Stimulated activated naive CD8-positive, alpha-beta T cell treated with anti-CD3 and anti-CD28 coated beads, Interleukin-15, amount 100 ng/mL, for 72 hours (primary cell): ENCODE data around the gene CACYBP.

Experiments
- ATAC-seq: fragments of 150-1000 bp; cut with Tn5 transposase; 2 replicates; pipeline ENCODE4 v1.10.0; 2021; ENCODE audit warnings: mild to moderate bottlenecking, moderate library complexity
- DNase-seq, 2 donors: peaks; one replicate each; pipeline ENCODE4 v3.0.0; 2021 to 2022
- H3K27ac Mint-ChIP-seq, 2 donors: one replicate each; pipeline ENCODE4 v1.8.0; 2022; ENCODE audit warnings: mild to moderate bottlenecking in 2 of 2, mixed read lengths in 2 of 2, moderate library complexity in 2 of 2
- H3K27me3 Mint-ChIP-seq: one replicate; pipeline ENCODE4 v1.8.0; 2022; ENCODE audit warnings: mixed read lengths
- H3K4me1 Mint-ChIP-seq: one replicate; pipeline ENCODE4 v1.8.0; 2022; ENCODE audit warnings: mild to moderate bottlenecking, mixed read lengths
- H3K4me3 Mint-ChIP-seq, 2 donors: one replicate each; pipeline ENCODE4 v1.8.0; 2022; ENCODE audit warnings: mild to moderate bottlenecking in 2 of 2, mixed read lengths in 2 of 2, moderate library complexity in 1 of 2
- H3K9me3 Mint-ChIP-seq, 2 donors: one replicate each; pipeline ENCODE4 v1.8.0; 2022; ENCODE audit warnings: mixed read lengths in 2 of 2

CACYBP gene

GRCh38 chr1:174995121-174995520 lies 4.6 kb upstream of the CACYBP start:
- ATAC-seq (no peak), DNase-seq (no peak)
- no peaks in the 10 kb centered on the region for H3K27me3 Mint-ChIP-seq

GRCh38 chr1:174995916-174996315 lies 3.8 kb upstream of the CACYBP start:
- Mint-ChIP-seq H3K27ac (no peak overlapping the region), H3K4me1 (peaks cover 14% of the 10 kb centered on the region), H3K4me3 (no peak overlapping the region), H3K27me3 (no peaks in the 10 kb centered on the region), H3K9me3 (no peaks in the 10 kb centered on the region)
- no peak for DNase-seq
- no peak for ATAC-seq

More at GRCh38 chr1:174995121-174995520, 4.6 kb upstream of the CACYBP start:
- no peak overlapping the region for H3K4me3 Mint-ChIP-seq
- H3K9me3 Mint-ChIP-seq, result no peaks in the 10 kb centered on the region
- no peak overlapping the region for H3K27ac Mint-ChIP-seq
- H3K4me1 Mint-ChIP-seq, result peaks cover 14% of the 10 kb centered on the region

- no peak for ATAC-seq
- Mint-ChIP-seq H3K27me3 (no peaks in the 10 kb centered on the region), H3K9me3 (no peaks in the 10 kb centered on the region), H3K27ac (peak overlapping the region in 1 of 2 donors; percentile 78), H3K4me1 (peaks cover 16% of the 10 kb centered on the region), H3K4me3 (no peak overlapping the region)
- no peak for DNase-seq
These were observed 3.3 kb upstream of the CACYBP start for GRCh38 chr1:174996476-174996875.

GRCh38 chr1:174997041-174997440 lies 2.7 kb upstream of the CACYBP start:
- H3K4me3 Mint-ChIP-seq, result no peak overlapping the region
- peak overlapping the region; percentile 3 to 13 for H3K27ac Mint-ChIP-seq
- no peak for ATAC-seq
- DNase-seq, result no peak
- no peaks in the 10 kb centered on the region for H3K27me3 Mint-ChIP-seq
- H3K9me3 Mint-ChIP-seq, result no peaks in the 10 kb centered on the region
- peaks cover 21% of the 10 kb centered on the region for H3K4me1 Mint-ChIP-seq

DNA sequence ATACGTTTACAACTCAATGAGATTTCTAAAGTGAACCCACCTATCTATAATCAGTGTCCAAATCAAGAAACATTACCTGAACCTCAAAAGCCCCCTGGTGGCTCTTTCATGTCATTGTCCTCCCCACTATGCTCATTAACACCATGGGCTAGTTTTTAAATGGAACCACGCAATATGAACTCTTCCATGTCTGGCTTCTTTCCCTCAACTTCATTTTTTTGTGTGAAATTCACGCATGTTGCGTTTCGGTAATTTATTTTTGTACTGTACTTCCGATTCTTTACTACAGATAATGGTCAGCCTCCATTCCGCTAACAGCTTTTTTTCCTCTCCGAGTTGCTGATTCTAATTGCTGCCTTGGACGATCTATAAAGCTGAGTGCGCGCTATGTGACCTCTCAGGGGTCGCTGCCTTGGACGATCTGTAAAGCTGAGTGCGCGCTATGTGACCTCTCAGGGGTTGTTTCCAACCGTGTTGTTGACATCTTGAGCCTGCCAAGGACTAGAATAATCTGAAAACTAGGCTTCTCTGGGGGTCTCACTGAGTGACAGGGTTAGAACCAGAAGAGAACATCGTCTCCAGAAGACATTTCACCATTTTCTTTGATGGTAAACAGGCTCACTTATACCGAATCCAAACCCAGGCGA lies 1.1 kb upstream of the CACYBP start:
- ATAC-seq (peak; percentile 1), DNase-seq (peak in 1 of 2 donors; percentile 61)
- Mint-ChIP-seq H3K27me3 (no peaks in the 10 kb centered on the region), H3K27ac (no peak overlapping the region), H3K4me3 (no peak overlapping the region), H3K9me3 (no peaks in the 10 kb centered on the region), H3K4me1 (peaks cover 38% of the 10 kb centered on the region)

- H3K4me1 Mint-ChIP-seq, result peaks cover 45% of the 10 kb centered on the region
- H3K4me3 Mint-ChIP-seq, result no peak overlapping the region
- no peak overlapping the region for H3K27ac Mint-ChIP-seq
- peak in 1 of 2 donors; percentile 98 for DNase-seq
- ATAC-seq, result peak; percentile 90
- H3K27me3 Mint-ChIP-seq, result no peaks in the 10 kb centered on the region
- no peaks in the 10 kb centered on the region for H3K9me3 Mint-ChIP-seq
These were observed 371 bp upstream of the CACYBP start for GRCh38 chr1:174999216-174999935.

GRCh38 chr1:175000697-175001187 lies 995 bp downstream of the CACYBP start:
- H3K27me3 Mint-ChIP-seq, result no peaks in the 10 kb centered on the region
- H3K27ac Mint-ChIP-seq, result peak overlapping the region; percentile 96 to 98
- H3K4me1 Mint-ChIP-seq, result peaks cover 56% of the 10 kb centered on the region
- H3K4me3 Mint-ChIP-seq, result no peak overlapping the region
- DNase-seq, result no peak
- no peak for ATAC-seq
- no peaks in the 10 kb centered on the region for H3K9me3 Mint-ChIP-seq

DNA sequence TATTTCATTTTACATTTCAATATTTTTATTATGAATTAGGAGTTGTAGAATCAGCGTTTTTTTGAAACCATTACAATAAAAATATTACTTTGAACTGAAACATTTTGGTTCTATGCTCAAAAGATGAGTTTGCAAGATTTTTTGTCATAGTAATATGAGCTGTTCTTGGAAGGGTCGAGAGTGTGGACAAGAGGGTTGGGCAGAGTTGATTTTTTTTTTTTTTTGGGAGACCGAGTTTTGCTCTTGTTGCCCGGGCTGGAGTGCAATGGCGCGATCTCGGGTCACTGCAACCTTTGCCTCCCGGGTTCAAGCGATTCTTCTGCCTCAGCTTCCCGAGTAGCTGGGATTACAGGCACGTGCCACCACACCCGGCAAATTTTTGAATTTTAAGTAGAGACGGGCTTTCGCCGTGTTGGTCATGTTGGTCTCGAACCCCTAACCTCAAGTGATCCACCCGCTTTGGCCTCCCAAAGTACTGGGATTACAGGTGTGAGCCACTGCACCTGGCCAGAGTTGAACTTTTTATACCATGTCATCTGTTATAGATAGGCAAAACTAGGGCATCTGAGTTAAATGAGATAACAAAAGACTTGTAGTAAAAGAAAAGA lies 3.3 kb downstream of the CACYBP start:
- Mint-ChIP-seq H3K9me3 (no peaks in the 10 kb centered on the region), H3K4me1 (peaks cover 50% of the 10 kb centered on the region), H3K27me3 (no peaks in the 10 kb centered on the region), H3K4me3 (peak overlapping the region in 1 of 2 donors; percentile 70), H3K27ac (peak overlapping the region; percentile 10 to 84)
- ATAC-seq, result no peak
- DNase-seq, result no peak

DNA sequence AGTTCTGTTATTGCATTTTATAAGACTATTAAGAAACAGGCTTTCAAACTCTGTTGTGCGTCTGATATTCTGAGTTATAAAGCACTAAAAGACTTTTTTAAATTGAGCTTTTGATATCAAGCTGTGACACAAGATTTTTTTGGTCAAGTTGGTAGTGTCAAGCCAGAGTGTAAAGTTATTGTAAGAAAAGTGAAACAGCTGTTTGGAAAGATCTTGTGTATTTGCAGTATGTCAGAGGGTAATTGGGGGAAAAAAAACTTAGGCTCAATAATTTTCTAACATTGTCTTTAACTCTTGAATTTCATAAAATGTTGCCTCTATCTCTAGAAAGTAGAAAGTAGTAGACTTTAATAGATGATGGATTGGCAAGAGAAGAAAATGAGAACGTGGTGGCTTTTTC lies 3.8 kb downstream of the CACYBP start:
- Mint-ChIP-seq H3K4me1 (peaks cover 52% of the 10 kb centered on the region), H3K27ac (peak overlapping the region; percentile 10 to 84), H3K27me3 (no peaks in the 10 kb centered on the region), H3K4me3 (peak overlapping the region in 1 of 2 donors; percentile 70), H3K9me3 (no peaks in the 10 kb centered on the region)
- no peak for ATAC-seq
- no peak for DNase-seq

- no peaks in the 10 kb centered on the region for H3K9me3 Mint-ChIP-seq
- ATAC-seq, result peak; percentile 47
- H3K27ac Mint-ChIP-seq, result peak overlapping the region in 1 of 2 donors; percentile 10
- H3K4me3 Mint-ChIP-seq, result peak overlapping the region in 1 of 2 donors; percentile 4
- DNase-seq, result no peak
- H3K4me1 Mint-ChIP-seq, result peaks cover 58% of the 10 kb centered on the region
- H3K27me3 Mint-ChIP-seq, result no peaks in the 10 kb centered on the region
These were observed 5.5 kb downstream of the CACYBP start for GRCh38 chr1:175005085-175005783.

GRCh38 chr1:175009532-175009931 lies 9.8 kb downstream of the CACYBP start:
- DNase-seq (no peak), ATAC-seq (no peak)
- Mint-ChIP-seq H3K27me3 (no peaks in the 10 kb centered on the region), H3K4me1 (peaks cover 25% of the 10 kb centered on the region), H3K27ac (peak overlapping the region in 1 of 2 donors; percentile 85), H3K9me3 (no peaks in the 10 kb centered on the region), H3K4me3 (no peak overlapping the region)

GRCh38 chr1:175013445-175013844 lies 13.7 kb downstream of the CACYBP start:
- Mint-ChIP-seq H3K4me1 (peaks cover 6% of the 10 kb centered on the region), H3K27me3 (no peaks in the 10 kb centered on the region), H3K9me3 (no peaks in the 10 kb centered on the region), H3K27ac (peak overlapping the region in 1 of 2 donors; percentile 66), H3K4me3 (no peak overlapping the region)
- no peak for DNase-seq
- ATAC-seq, result peak; percentile 18

GRCh38 chr1:175015243-175015642 lies 15.5 kb downstream of the CACYBP start:
- Mint-ChIP-seq H3K27me3 (no peaks in the 10 kb centered on the region), H3K4me1 (no peaks in the 10 kb centered on the region), H3K4me3 (no peak overlapping the region), H3K27ac (peak overlapping the region; percentile 9 to 47), H3K9me3 (no peaks in the 10 kb centered on the region)
- ATAC-seq (no peak), DNase-seq (no peak)

- ATAC-seq (no peak), DNase-seq (no peak)
- H3K9me3 Mint-ChIP-seq, result peaks cover 2% of the 10 kb centered on the region in 2 donors
- peaks cover 21% of the 10 kb centered on the region for H3K4me1 Mint-ChIP-seq
- no peaks in the 10 kb centered on the region for H3K27me3 Mint-ChIP-seq
- H3K4me3 Mint-ChIP-seq, result no peak overlapping the region
- H3K27ac Mint-ChIP-seq, result no peak overlapping the region
These were observed 19.8 kb downstream of the CACYBP start for GRCh38 chr1:175019524-175019923.
